Trophoblast cell (in vitro differentiated cells and primary cell): Measurements from ENCODE around the gene SPANXN3. TPM values are rescaled to one million over a fixed set of nuclear protein-coding genes. Genes with fewer than 3 reads are reported as not detected.
"Not testable (repeated sequence)": the region's sequence is repeated elsewhere in the genome, so short reads cannot be mapped to it uniquely, and the experiment has no call there.

Source experiments
- DNase-seq, 2 donors: peaks; one replicate each; pipeline ENCODE4 v3.0.0-alpha.2; 2016
- H2AFZ ChIP-seq: 2 replicates; pipeline ENCODE4 v1.6.1; 2013; ENCODE audit warnings: low read length, moderate library complexity, mild to moderate bottlenecking; ENCODE audit not compliant: insufficient read depth, poor library complexity
- H2AK5ac ChIP-seq: 2 replicates; pipeline ENCODE4 v1.6.1; 2013; ENCODE audit warnings: mild to moderate bottlenecking, low read length
- H2BK120ac ChIP-seq: 2 replicates; pipeline ENCODE4 v1.6.1; 2013; ENCODE audit warnings: low read length, mild to moderate bottlenecking, moderate library complexity; ENCODE audit not compliant: insufficient read depth, poor library complexity
- H2BK12ac ChIP-seq: 2 replicates; pipeline ENCODE4 v1.6.1; 2013; ENCODE audit warnings: mild to moderate bottlenecking, low read length, moderate library complexity
- H2BK5ac ChIP-seq: 2 replicates; pipeline ENCODE4 v1.6.1; 2013; ENCODE audit warnings: low read length, low read depth, moderate library complexity, mild to moderate bottlenecking; ENCODE audit not compliant: poor library complexity
- H3K14ac ChIP-seq: 2 replicates; pipeline ENCODE4 v1.6.1; 2013; ENCODE audit warnings: mild to moderate bottlenecking, low read length
- H3K18ac ChIP-seq: 2 replicates; pipeline ENCODE4 v1.6.1; 2013; ENCODE audit warnings: mild to moderate bottlenecking, low read length
- H3K23ac ChIP-seq: 2 replicates; pipeline ENCODE4 v1.6.1; 2013; ENCODE audit warnings: low read length
- H3K27ac ChIP-seq: 2 replicates; pipeline ENCODE4 v1.5.1; 2013; ENCODE audit warnings: low read depth, mild to moderate bottlenecking, inconsistent platforms, low read length, moderate library complexity
- H3K27me3 ChIP-seq: 2 replicates; pipeline ENCODE4 v1.6.1; 2013; ENCODE audit warnings: inconsistent platforms, mild to moderate bottlenecking, low read length, moderate library complexity; ENCODE audit not compliant: insufficient read depth
- H3K36me3 ChIP-seq, 2 experiments: 1 replicate in 1 of 2; 2 replicates in 1 of 2; pipeline ENCODE4 v1.6.1; 2013; ENCODE audit warnings: low read length in 2 of 2, mild to moderate bottlenecking in 2 of 2, moderate library complexity in 1 of 2; ENCODE audit not compliant: insufficient read depth in 2 of 2, control insufficient read depth in 1 of 2
- H3K4ac ChIP-seq: 2 replicates; pipeline ENCODE4 v1.6.1; 2013; ENCODE audit warnings: low read depth, mild to moderate bottlenecking, low read length, moderate library complexity
- H3K4me1 ChIP-seq, 2 experiments: 1 replicate in 1 of 2; 2 replicates in 1 of 2; pipeline ENCODE4 v1.6.1; 2013; ENCODE audit warnings: low read length in 2 of 2, mild to moderate bottlenecking in 2 of 2, moderate library complexity in 1 of 2; ENCODE audit not compliant: insufficient read depth in 2 of 2, control insufficient read depth in 1 of 2
- H3K4me2 ChIP-seq: 2 replicates; pipeline ENCODE4 v1.6.1; 2013; ENCODE audit warnings: inconsistent platforms, mild to moderate bottlenecking, low read length, moderate library complexity
- H3K4me3 ChIP-seq: 2 replicates; pipeline ENCODE4 v1.5.1; 2013; ENCODE audit warnings: mild to moderate bottlenecking, low read depth, low read length, inconsistent platforms
- H3K79me1 ChIP-seq: one replicate; pipeline ENCODE4 v1.6.1; 2013; ENCODE audit warnings: low read length
- H3K79me2 ChIP-seq: 2 replicates; pipeline ENCODE4 v1.6.1; 2013; ENCODE audit warnings: low read length, mild to moderate bottlenecking; ENCODE audit not compliant: control insufficient read depth, insufficient read depth, poor library complexity
- H3K9ac ChIP-seq: 2 replicates; pipeline ENCODE4 v1.6.1; 2013; ENCODE audit warnings: mild to moderate bottlenecking, low read length
- H3K9me3 ChIP-seq: 2 replicates; pipeline ENCODE4 v1.6.1; 2013; ENCODE audit warnings: low read depth, mild to moderate bottlenecking, control low read depth, inconsistent platforms, low read length; ENCODE audit not compliant: insufficient read depth
- H4K12ac ChIP-seq: 2 replicates; pipeline ENCODE4 v1.6.1; 2013; ENCODE audit warnings: low read depth, mild to moderate bottlenecking, low read length, moderate library complexity
- H4K8ac ChIP-seq: 2 replicates; pipeline ENCODE4 v1.6.1; 2013; ENCODE audit warnings: low read depth, mild to moderate bottlenecking, low read length, moderate library complexity
- H4K91ac ChIP-seq: one replicate; pipeline ENCODE4 v1.6.1; 2013; ENCODE audit warnings: low read depth, mild to moderate bottlenecking, low read length, moderate library complexity
- WGBS: extraction: QIAGEN DNeasy Blood & Tissue Kit; methylation state at CpG from one replicate; pipeline ENCODE4 v1.1.7; 2013; ENCODE audit warnings: missing lambda C conversion rate; ENCODE audit not compliant: insufficient read length, insufficient coverage; ENCODE audit errors: extremely low coverage; 5-methylcytosine and 5-hydroxymethylcytosine counted together
- polyA plus RNA-seq: library from polyadenylated mRNA; stranded (reverse); fragments of 200-250 nt; gene quantifications from 2 replicates; pipeline ENCODE4 v1.2.3, GENCODE V29; 2013

The SPANXN3 gene, protein sequence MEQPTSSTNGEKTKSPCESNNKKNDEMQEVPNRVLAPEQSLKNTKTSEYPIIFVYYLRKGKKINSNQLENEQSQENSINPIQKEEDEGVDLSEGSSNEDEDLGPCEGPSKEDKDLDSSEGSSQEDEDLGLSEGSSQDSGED
- not detected in 2 replicates for polyA plus RNA-seq

DNA sequence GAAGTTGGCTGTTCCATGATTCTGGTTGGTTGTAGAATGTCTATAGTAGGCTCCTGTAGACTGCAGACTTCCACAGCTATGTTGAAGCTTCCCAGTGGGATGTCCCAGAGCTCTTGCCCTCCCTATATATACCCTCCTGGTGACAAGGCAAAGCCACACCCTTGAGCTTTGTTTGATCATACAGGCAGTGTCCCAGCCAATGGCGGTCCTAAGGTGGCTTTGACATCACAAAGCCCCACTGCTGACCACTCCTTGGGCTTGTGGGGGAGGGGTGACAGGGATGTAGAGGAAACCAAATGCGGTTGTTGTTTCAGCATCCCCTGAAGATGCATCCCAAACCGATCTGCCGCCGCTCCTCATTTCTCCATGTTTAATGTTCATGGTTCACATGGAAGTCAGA, at the start of gene SPANXN3:
TSS of gene SPANXN3 (minus strand) at position 101 of the 400 bp plus-strand sequence. CDS start at position 17, 84 bp downstream.
- not testable (repeated sequence) for H3K9me3 ChIP-seq, H2AK5ac ChIP-seq, H2BK12ac ChIP-seq, H3K4me2 ChIP-seq, H2BK5ac ChIP-seq, H3K79me1 ChIP-seq, H3K4me3 ChIP-seq, H3K9ac ChIP-seq, H3K18ac ChIP-seq, DNase-seq, H3K4ac ChIP-seq, H4K8ac ChIP-seq, H3K14ac ChIP-seq, H3K79me2 ChIP-seq, H2BK120ac ChIP-seq, H3K36me3 ChIP-seq, H3K23ac ChIP-seq, H3K27ac ChIP-seq, H4K91ac ChIP-seq, H3K4me1 ChIP-seq, H4K12ac ChIP-seq, H2AFZ ChIP-seq, H3K27me3 ChIP-seq
- no CpG with 5 or more reads among the region's 5 CpGs for WGBS

DNA sequence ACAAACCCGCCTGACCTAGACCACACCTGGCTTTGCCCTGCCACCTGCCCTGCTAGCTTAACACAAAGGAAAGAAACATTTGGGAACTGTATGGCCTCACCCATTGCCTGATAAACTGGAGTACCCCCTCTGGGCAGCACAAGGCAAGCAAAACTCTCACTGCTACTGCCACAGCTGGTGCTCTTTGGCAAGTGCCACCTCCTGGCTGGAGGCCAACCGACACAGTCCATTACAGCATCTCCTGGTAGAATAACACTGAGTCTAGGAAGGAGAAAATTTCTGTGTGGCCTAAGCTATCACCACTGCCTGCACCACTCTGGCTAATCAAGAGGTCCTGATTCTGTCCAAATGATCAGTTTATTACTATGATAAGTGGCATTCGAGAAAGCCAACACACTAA, 18.9 kb upstream of the SPANXN3 start:
- Histone ChIP-seq H3K79me1 (no peaks in the 10 kb centered on the region), H3K9me3 (no peaks in the 10 kb centered on the region), H3K9ac (no peak overlapping the region), H3K36me3 (no peaks in the 10 kb centered on the region), H3K14ac (no peak overlapping the region), H3K18ac (no peak overlapping the region), H3K4me1 (no peaks in the 10 kb centered on the region), H3K4ac (no peak overlapping the region), H3K79me2 (no peaks in the 10 kb centered on the region), H2AFZ (no peak overlapping the region), H2AK5ac (no peak overlapping the region), H4K91ac (no peak overlapping the region), H2BK5ac (no peak overlapping the region), H2BK12ac (no peak overlapping the region), H3K4me3 (no peak overlapping the region), H4K12ac (no peak overlapping the region), H4K8ac (no peak overlapping the region), H3K23ac (no peak overlapping the region), H3K4me2 (no peak overlapping the region), H2BK120ac (no peak overlapping the region), H3K27ac (no peak overlapping the region), H3K27me3 (no peaks in the 10 kb centered on the region)
- no CpG with 5 or more reads among the region's 3 CpGs for WGBS
- no peak for DNase-seq

DNA sequence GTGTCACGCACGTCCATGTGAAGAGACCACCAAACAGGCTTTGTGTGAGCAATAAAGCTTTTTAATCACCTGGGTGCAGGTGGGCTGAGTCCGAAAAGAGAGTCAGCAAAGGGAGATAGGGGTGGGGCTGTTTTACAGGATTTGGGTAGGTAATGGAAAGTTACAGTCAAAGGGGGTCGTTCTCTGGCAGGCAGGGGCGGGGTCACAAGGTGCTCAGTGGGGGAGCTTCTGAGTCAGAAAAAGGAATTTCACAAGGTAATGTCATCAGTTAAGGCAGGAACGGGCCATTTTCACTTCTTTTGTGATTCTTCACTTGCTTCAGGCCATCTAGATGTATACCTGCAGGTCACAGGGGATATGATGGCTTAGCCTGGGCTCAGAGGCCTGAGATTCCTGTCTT, 15.1 kb downstream of the SPANXN3 start:
- not testable (repeated sequence) for H3K4me1 ChIP-seq, H4K91ac ChIP-seq, DNase-seq, H3K9me3 ChIP-seq, H2AFZ ChIP-seq, H2AK5ac ChIP-seq, H2BK120ac ChIP-seq, H3K23ac ChIP-seq, H3K79me1 ChIP-seq, H4K8ac ChIP-seq, H3K27ac ChIP-seq, H4K12ac ChIP-seq, H3K79me2 ChIP-seq, H3K14ac ChIP-seq, H2BK5ac ChIP-seq, H3K4ac ChIP-seq, H3K4me3 ChIP-seq, H3K36me3 ChIP-seq, H3K18ac ChIP-seq, H3K27me3 ChIP-seq, H3K9ac ChIP-seq, H2BK12ac ChIP-seq, H3K4me2 ChIP-seq
- WGBS: no CpG with 5 or more reads among the region's 6 CpGs

DNA sequence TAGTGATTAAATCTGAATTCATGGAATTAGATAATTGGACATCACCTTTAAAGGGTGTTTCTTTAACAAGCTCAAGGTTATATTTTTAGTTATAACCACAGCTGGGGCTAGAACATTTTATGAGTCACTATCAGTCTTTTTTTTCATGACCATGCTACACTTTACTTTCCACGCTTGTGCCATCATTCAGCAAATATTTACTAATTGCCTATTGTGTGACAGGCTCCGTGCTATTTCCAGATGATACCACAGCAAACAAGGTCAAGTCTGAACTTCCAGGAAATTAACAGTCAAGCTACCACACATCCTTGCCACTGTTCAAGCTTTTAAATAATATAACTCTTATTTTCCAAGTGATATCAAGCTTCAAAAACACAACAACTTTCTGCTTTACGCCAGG, 16.5 kb downstream of the SPANXN3 start:
- Histone ChIP-seq H2BK12ac (no peak overlapping the region), H2BK120ac (no peak overlapping the region), H3K23ac (no peak overlapping the region), H3K79me2 (no peaks in the 10 kb centered on the region), H3K4me3 (no peak overlapping the region), H2BK5ac (no peak overlapping the region), H3K27ac (no peak overlapping the region), H3K9me3 (no peaks in the 10 kb centered on the region), H3K18ac (no peak overlapping the region), H3K4ac (no peak overlapping the region), H3K4me2 (no peak overlapping the region), H4K12ac (no peak overlapping the region), H2AFZ (no peak overlapping the region), H3K36me3 (no peaks in the 10 kb centered on the region), H3K9ac (no peak overlapping the region), H3K4me1 (no peaks in the 10 kb centered on the region), H3K14ac (no peak overlapping the region), H4K91ac (no peak overlapping the region), H3K27me3 (no peaks in the 10 kb centered on the region), H2AK5ac (no peak overlapping the region), H3K79me1 (no peaks in the 10 kb centered on the region), H4K8ac (no peak overlapping the region)
- DNase-seq: no peak
- WGBS: no CpG with 5 or more reads among the region's 3 CpGs
